HepG2 (cell line): ENCODE measurements around the gene MPC1L. TPM values are rescaled to one million over a fixed set of nuclear protein-coding genes. Genes with fewer than 3 reads are reported as not detected.

Source experiments
- CCDC6 ChIP-seq: sonication (generic); formaldehyde crosslinking; IDR thresholded peaks from 2 replicates; pipeline ENCODE4 v1.8.1; 2022; ENCODE audit warnings: mild to moderate bottlenecking, missing genetic modification reagents, moderate library complexity
- DR1 ChIP-seq: sonication (generic); formaldehyde crosslinking; IDR thresholded peaks from 2 replicates; pipeline ENCODE4 v1.8.0; 2021; ENCODE audit warnings: mild to moderate bottlenecking, missing genetic modification reagents, inconsistent platforms
- FOSL2 ChIP-seq: sonication (generic); formaldehyde crosslinking; IDR thresholded peaks from 2 replicates; pipeline ENCODE4 v1.4.0; 2020; ENCODE audit warnings: missing genetic modification reagents
- IKZF5 ChIP-seq: IDR thresholded peaks from 2 replicates; pipeline ENCODE4 v1.6.1; 2018; ENCODE audit warnings: missing genetic modification reagents, mild to moderate bottlenecking, missing compliant biosample characterization
- KAT8 ChIP-seq: IDR thresholded peaks from 2 replicates; pipeline ENCODE4 v1.6.1; 2016; ENCODE audit warnings: missing genetic modification reagents, missing compliant biosample characterization
- KLF15 ChIP-seq: sonication (generic); formaldehyde crosslinking; IDR thresholded peaks from 2 replicates; pipeline ENCODE4 v1.8.1; 2023; ENCODE audit warnings: borderline replicate concordance, mild to moderate bottlenecking, inconsistent platforms, missing genetic modification reagents, mixed read lengths
- MIER2 ChIP-seq: IDR thresholded peaks from 2 replicates; pipeline ENCODE4 v1.6.1; 2016; ENCODE audit warnings: missing biosample characterization, missing genetic modification reagents
- MIXL1 ChIP-seq: IDR thresholded peaks from 2 replicates; pipeline ENCODE4 v1.6.1; 2016
- NFYC ChIP-seq: IDR thresholded peaks from 2 replicates; pipeline ENCODE4 v1.6.1; 2016; ENCODE audit warnings: missing genetic modification reagents, missing compliant biosample characterization
- PAWR ChIP-seq: sonication (generic); formaldehyde crosslinking; IDR thresholded peaks from 2 replicates; pipeline ENCODE4 v1.4.0; 2020; ENCODE audit warnings: missing genetic modification reagents, mild to moderate bottlenecking, borderline replicate concordance
- PHF20 ChIP-seq: sonication (generic); formaldehyde crosslinking; IDR thresholded peaks from 2 replicates; pipeline ENCODE4 v1.5.0; 2020; ENCODE audit warnings: mild to moderate bottlenecking, missing genetic modification reagents
- PHF8 ChIP-seq: sonication (generic); formaldehyde crosslinking; IDR thresholded peaks from 2 replicates; pipeline ENCODE4 v1.5.0; 2020; ENCODE audit warnings: missing genetic modification reagents
- POLR2AphosphoS5 ChIP-seq: IDR thresholded peaks from 2 replicates; pipeline ENCODE4 v1.6.1; 2012; ENCODE audit warnings: low read depth, low read length
- PRDM15 ChIP-seq: sonication (generic); formaldehyde crosslinking; IDR thresholded peaks from 2 replicates; pipeline ENCODE4 v1.4.0; 2020; ENCODE audit warnings: missing genetic modification reagents
- REPIN1 ChIP-seq: sonication (generic); formaldehyde crosslinking; IDR thresholded peaks from 2 replicates; pipeline ENCODE4 v1.8.0; 2022; ENCODE audit warnings: missing genetic modification reagents, low read depth, mild to moderate bottlenecking, borderline replicate concordance
- SMYD3 ChIP-seq: sonication (generic); formaldehyde crosslinking; IDR thresholded peaks from 2 replicates; pipeline ENCODE4 v1.8.1; 2023; ENCODE audit warnings: mild to moderate bottlenecking, missing genetic modification reagents
- ZNF205 ChIP-seq: IDR thresholded peaks from 2 replicates; pipeline ENCODE4 v1.6.1; 2018; ENCODE audit warnings: missing biosample characterization, missing genetic modification reagents
- ZNF331 ChIP-seq: sonication (generic); formaldehyde crosslinking; IDR thresholded peaks from 2 replicates; pipeline ENCODE4 v1.4.0; 2020; ENCODE audit warnings: missing genetic modification reagents
- ZNF34 ChIP-seq: sonication (generic); formaldehyde crosslinking; IDR thresholded peaks from 2 replicates; pipeline ENCODE4 v1.4.0; 2020; ENCODE audit warnings: mild to moderate bottlenecking, missing genetic modification reagents, borderline replicate concordance
- ZNF501 ChIP-seq: sonication (generic); formaldehyde crosslinking; IDR thresholded peaks from 2 replicates; pipeline ENCODE4 v1.5.1; 2020; ENCODE audit warnings: mild to moderate bottlenecking, moderate library complexity, missing genetic modification reagents
- ZNF710 ChIP-seq: sonication (generic); formaldehyde crosslinking; IDR thresholded peaks from 2 replicates; pipeline ENCODE4 v1.5.0; 2020; ENCODE audit warnings: mild to moderate bottlenecking, missing genetic modification reagents, borderline replicate concordance
- polyA plus RNA-seq, 8 experiments: library from polyadenylated mRNA; depleted of rRNA in 3 of 8; stranded (reverse) in 7 of 8; unstranded in 1 of 8; fragments of >200 nt; fragmentation: Illumina TruSeq in 4 of 8; extraction: Trizol in 4 of 8; gene quantifications; 2 replicates each; pipeline versions ENCODE4 v1.2.1 to v1.2.3, GENCODE V29; 2011 to 2016; ENCODE audit warnings: low read depth in 4 of 8, missing spikeins in 1 of 8, mixed read lengths in 1 of 8; ENCODE audit not compliant: insufficient read depth in 1 of 8
- total RNA-seq, 5 experiments: library from RNA; depleted of rRNA; stranded (reverse); fragments of >200 nt; fragmentation: Illumina TruSeq; extraction: Trizol; gene quantifications; 2 replicates each; pipeline ENCODE4 v1.2.3, GENCODE V29; 2016; ENCODE audit warnings: low read depth in 1 of 5
- TF ChIP-seq, protein P1 (sequence below): sonication (generic); formaldehyde crosslinking; IDR thresholded peaks from 2 replicates; pipeline ENCODE4 v1.5.1; 2020; ENCODE audit warnings: mild to moderate bottlenecking, moderate library complexity, missing genetic modification reagents

MPC1L gene
- total and polyA plus RNA-seq, 2 of the 13 experiments (the other 11 are each of a cell fraction or from before 2014, with no cell fraction given) = not detected

- no peak for TF ChIP-seq KLF15 (CRISPR knock-in tag)
- peak; percentile 62 for TF ChIP-seq ZNF501
- peak; percentile 70 for TF ChIP-seq POLR2AphosphoS5
- TF ChIP-seq MIXL1 (CRISPR knock-in tag) = no peak
- TF ChIP-seq, protein P1, sequence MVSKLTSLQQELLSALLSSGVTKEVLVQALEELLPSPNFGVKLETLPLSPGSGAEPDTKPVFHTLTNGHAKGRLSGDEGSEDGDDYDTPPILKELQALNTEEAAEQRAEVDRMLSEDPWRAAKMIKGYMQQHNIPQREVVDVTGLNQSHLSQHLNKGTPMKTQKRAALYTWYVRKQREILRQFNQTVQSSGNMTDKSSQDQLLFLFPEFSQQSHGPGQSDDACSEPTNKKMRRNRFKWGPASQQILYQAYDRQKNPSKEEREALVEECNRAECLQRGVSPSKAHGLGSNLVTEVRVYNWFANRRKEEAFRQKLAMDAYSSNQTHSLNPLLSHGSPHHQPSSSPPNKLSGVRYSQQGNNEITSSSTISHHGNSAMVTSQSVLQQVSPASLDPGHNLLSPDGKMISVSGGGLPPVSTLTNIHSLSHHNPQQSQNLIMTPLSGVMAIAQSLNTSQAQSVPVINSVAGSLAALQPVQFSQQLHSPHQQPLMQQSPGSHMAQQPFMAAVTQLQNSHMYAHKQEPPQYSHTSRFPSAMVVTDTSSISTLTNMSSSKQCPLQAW (CRISPR knock-in tag) = peak; percentile 55; the same call in 1 of the 2 replicates
- TF ChIP-seq DR1 (CRISPR knock-in tag) = 0 out of 2 replicates have a peak, but pooled peaks have one; percentile 43
- peak; percentile 83 for TF ChIP-seq PHF8 (CRISPR knock-in tag)
- no peak for TF ChIP-seq ZNF205 (CRISPR knock-in tag)
- no peak for TF ChIP-seq ZNF331 (CRISPR knock-in tag)
- no peak for TF ChIP-seq SMYD3
- 0 out of 2 replicates have a peak, but pooled peaks have one; percentile 18 for TF ChIP-seq IKZF5 (CRISPR knock-in tag)
- TF ChIP-seq CCDC6 (CRISPR knock-in tag) = no peak
- TF ChIP-seq NFYC (CRISPR knock-in tag) = peak; percentile 94
- no peak for TF ChIP-seq PAWR
- TF ChIP-seq ZNF710 = 0 out of 2 replicates have a peak, but pooled peaks have one; percentile 26
- peak; percentile 57 for TF ChIP-seq PHF20 (CRISPR knock-in tag)
- peak; percentile 56; the same call in 1 of the 2 replicates for TF ChIP-seq KAT8 (CRISPR knock-in tag)
- TF ChIP-seq ZNF34 (CRISPR knock-in tag) = no peak
- no peak for TF ChIP-seq MIER2 (CRISPR knock-in tag)
- peak; percentile 57; the same call in 1 of the 2 replicates for TF ChIP-seq REPIN1
- 0 out of 2 replicates have a peak, but pooled peaks have one; percentile 58 for TF ChIP-seq PRDM15 (CRISPR knock-in tag)
- 0 out of 2 replicates have a peak, but pooled peaks have one; percentile 6 for TF ChIP-seq FOSL2 (CRISPR knock-in tag)
These were observed 42.5 kb upstream of the MPC1L start, which contains the start of gene ATP6AP2 (continued) for GRCh38 chrX:40580537-40581335.
